ENCODE data around the gene TVP23B.
"Not testable (repeated sequence)": the region's sequence is repeated elsewhere in the genome, so short reads cannot be mapped to it uniquely, and the experiment has no call there.

Gene TVP23B

DNA sequence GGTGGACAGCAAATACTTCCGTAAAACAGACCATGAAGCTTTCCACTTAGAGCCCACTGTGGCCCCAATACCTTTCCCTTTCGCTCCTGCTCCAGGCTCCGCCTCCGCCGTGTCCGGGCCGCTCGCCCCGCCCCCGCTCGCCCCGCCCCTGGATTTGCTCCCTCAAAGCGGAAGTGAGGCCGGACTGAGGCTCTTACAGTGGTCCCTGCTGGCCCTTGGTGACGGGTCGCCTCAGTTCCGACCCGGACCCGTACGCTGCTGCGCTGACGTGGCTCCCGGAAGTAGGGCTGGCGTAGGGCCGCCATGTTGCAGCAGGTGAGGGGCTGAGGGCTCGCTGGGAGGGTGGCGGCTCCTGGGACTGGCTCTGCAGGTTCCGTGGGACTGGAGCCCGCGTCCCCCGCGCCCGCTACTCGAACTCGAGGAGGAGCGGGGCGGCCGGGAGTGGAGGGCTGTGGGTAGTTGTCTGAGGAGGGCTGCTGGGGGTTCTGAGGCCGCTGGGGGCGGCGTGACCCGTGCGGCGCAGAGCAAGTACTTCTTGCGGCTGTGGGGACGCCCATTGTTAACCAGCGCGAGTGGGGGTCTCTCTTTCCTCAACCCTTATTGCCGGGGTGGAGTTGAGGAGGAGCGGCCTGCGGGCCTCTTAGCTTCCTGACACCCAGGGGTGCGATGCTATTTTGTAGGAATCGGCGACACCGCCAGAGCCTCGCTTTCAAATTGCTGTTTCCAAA is at the start of gene TVP23B:
TSS of gene TVP23B (plus strand) at position 193 of the 728 bp plus-strand sequence. CDS start at position 304, 111 bp downstream.
- DNase-seq (ENCODE audit: low spot score) = peak; percentile 98

DNA sequence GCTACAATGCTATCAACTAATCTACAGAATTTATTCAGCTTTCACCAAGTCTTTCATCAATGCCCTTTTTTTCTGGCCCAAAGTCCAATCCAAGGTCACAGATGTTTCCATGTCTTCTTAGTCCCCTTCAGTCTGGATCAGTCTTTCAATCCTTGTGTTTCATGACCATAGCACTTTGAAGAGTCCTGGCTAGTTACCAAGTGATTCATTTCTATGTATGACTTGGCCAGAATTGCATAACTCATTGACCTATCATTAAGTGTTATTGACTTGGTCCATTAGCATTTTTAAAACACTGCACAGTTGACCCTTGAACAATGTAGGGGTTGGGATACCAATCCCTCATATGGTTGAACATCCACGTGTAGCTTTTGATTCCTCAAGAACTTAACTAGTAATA is 48.5 kb upstream of the TVP23B start:
- not testable (repeated sequence) for DNase-seq (ENCODE audit: low spot score)

DNA sequence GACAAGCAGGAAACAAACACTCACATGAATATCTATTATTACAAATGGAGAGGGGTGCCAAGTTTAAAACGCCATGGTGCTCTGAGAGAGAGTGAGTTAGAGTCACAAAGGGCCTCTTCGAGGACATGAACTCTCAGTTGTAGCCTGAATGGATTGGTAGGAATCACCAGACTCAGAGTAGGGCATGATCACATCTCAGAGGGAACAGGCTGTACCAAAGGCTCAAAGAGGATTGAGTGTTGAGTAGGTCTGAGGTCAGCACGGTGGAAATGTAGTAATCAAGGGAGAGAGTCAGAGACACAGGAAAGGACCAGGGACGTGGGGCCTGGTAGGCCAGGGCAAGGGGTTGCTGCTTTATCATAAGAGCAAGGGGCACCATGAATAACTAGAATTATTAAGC is 47.6 kb upstream of the TVP23B start:
- not testable (repeated sequence) for DNase-seq (ENCODE audit: low spot score)

DNA sequence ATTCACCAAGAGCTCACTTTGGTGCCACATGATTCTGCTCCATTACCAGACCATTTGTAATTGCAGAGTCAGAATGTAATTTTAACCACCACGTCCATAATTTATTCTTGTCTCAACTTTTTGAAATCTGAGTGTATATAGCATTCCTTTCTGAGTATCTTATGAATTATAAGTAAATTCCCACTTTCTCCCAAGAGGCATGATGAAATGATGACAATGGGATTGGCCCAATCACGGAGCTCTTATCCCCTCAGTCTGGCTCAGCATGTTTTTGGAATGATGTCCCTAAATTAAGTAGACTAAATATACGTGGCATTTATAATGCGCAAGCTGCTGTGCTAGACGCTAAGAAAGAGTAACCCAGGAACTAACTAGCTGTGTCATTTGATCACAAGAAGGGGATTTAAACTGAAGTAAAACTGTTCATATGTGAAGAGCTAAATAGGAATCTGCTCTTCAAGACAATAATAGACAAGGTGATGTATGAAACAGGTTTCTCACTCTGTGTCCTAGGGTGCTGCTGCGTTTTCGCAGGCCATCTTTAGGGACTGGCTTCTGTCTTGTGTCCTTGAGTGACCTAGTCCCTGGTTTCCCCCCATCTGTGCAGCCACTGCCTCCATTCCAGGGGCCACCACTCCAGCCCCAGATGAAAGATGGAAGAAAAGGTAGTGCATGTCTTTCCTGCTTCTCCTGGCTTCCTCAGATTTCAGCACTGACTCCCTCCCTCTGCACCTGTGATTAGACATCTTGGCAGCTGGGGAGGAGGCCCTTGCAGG is 41.2 kb upstream of the TVP23B start:
- not testable (repeated sequence) for DNase-seq (ENCODE audit: low spot score)

DNA sequence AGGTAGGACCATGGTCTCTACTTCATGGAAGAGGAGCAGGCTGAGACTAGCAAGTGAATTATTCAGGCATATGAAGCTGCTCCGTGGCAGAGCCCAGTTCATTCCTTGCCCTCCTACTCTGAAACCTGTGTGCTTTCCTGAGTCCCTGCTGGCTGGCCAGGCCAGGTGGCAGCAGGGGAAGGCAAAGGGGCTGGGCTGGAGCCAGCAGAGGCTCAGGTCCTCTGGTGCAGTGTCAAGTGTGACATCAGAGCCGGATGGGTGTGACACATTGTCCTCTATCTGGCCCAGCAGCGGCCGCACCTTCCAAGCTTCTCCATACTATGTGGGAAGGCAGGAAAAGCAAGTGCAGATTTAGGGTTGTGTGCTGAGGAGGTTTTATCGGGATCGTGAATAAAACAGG is 39.8 kb upstream of the TVP23B start:
- not testable (repeated sequence) for DNase-seq (ENCODE audit: low spot score)

DNA sequence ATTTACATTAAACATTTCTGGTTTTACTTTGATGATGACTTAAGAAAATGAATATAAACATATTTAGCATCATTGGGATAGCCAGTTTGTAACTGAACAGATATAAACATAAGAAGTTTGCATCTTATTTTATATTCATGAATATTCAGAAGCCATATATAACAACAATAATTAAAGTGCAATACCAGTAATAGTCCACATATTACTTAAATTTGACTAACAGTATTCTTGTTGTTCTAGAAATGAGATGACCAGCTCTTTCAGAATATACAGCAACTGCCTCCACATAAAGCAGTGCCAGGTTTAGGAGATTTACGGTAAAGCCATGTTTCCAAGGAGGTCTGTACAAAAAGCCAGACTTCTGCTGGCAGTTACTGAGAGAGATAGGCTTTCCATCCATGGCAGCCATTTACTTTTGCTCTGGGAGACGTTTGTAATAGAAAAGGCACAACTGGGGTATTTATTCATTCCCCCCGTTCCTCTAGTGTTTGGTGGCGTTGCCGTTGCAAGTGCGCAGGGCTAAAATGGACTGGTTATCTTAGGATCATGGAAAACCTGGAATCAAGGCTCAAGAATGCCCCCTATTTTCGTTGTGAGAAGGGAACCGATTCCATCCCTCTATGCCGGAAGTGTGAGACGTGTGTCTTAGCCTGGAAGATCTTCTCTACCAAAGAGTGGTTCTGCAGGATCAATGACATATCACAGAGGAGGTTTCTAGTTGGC is 37.1 kb upstream of the TVP23B start, which contains the start of gene FBXW10:
TSS of gene FBXW10 (plus strand) at position 356 of the 723 bp plus-strand sequence. CDS start at position 547, 191 bp downstream.
- not testable (repeated sequence) for DNase-seq (ENCODE audit: low spot score)

DNA sequence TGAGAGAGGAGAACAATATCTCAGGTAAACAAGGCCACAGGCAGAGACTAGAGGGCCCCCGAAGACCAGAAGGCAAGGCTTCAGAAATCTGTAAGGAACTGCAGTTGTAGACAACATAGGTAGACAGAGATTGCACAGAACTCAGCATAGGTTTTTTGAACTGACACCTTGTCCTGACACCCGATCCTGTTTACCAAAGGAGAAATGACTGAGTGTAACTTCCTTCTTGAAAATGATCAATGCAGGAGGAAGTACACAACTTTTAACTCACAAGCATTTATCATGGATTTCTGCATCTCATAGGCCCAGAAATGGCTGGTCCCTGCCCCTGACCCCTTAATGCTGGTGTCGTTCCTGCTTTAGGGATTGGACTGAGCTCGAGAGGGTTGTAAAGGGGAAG is 36.3 kb upstream of the TVP23B start:
- not testable (repeated sequence) for DNase-seq (ENCODE audit: low spot score)

DNA sequence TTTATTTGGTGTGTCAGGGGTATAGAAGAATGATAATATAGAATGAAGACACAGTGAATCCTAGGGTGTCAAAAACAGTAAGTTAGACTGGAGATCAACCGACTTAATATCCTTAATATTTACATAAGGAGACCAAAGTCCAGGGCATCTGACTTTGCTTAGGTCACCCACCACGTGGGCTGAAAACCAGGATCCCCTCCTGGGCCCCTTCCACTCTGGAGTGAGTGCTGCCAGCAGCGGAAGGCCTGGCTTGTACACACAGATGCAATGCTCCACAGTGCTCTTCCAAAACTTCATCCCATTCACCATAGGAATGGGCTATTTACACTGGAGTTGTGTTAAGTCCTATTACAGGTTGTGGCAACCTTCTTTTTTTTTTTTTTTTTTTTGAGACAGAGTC is 34.4 kb upstream of the TVP23B start:
- not testable (repeated sequence) for DNase-seq (ENCODE audit: low spot score)

DNA sequence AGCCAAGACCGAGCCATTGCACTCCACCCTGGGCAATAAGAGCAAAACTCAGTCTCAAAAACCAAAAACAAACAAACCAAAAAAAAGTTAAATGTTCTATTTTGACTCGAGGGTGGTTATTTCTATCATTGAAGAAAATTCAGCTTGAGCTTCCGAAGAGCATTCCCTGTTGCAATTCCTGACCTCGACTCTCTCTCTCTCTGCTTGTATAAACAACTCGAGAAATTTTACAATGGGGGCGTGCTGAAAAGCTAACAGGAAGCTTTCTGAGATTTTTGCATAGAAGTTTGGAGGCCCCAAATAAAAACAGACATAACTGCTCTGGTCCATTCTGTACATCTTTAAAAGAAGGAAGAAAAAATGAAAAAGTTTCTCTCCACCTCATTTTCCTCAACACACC is 33.5 kb upstream of the TVP23B start:
- not testable (repeated sequence) for DNase-seq (ENCODE audit: low spot score)

DNA sequence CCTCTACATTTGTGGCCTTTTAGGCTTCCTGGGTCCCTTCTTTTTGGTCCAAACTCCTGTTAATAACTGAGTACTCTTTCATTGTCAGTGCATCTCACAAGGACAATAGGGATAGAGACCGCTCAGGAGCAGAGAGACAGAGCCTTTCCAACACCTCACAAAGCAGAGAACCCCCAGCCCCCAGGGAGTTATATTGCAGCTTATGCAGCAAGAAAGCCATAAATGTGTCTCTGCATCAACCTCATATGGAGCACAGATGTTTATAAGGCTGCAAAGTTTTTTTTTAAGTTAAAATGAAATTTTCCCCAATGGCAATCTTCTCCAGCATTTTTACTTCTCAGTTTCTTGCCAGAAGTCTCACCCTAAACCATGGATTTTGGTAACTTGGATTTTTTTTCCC is 30.7 kb upstream of the TVP23B start:
- not testable (repeated sequence) for DNase-seq (ENCODE audit: low spot score)

DNA sequence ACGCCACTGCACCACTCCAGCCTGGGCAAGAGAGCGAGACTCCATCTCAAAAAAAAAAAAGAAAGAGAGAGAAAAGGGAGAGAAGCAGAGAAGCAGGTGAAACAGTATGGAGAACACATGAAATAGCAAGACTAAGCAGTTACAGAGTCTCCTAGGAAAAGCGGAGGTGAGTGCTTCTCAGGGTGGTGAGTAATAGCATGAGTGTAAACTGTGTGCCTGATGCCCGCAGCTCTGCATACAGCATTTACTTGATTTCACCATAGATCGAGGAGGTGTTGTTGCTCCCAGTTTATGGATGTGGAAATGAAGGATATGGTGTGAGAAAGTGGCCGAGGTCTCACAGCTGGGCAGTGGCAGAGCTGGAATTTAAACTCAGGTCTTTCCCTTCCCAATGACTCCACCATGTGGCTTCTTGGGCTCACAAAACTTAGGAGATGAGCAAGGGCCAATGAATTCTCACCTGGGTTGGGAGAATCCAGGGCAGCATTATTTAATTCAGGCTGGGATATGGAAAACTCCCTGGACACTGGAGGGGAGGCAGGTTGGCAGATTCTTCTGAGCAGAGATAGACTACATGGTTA is 27.1 kb upstream of the TVP23B start:
- DNase-seq (ENCODE audit: low spot score) = not testable (repeated sequence)

DNA sequence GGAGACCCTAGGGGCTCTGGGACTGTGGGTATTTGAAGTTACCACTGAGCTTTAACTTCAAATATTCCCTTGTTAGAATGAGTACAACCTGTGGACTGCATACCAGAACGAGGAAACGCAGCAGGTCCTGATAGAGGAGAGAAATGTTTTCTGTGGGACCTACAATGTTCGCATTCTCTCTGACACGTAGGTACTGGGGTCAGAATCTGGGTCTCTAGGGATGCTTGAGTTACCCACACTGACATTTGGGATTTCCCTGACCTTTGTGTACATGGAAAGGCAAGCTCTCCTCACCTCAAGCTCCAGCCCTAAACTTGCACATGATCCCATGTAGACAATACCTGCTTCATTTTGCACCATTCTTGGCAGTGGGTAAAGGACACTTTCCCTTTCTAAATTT is 25.0 kb upstream of the TVP23B start:
- not testable (repeated sequence) for DNase-seq (ENCODE audit: low spot score)

DNA sequence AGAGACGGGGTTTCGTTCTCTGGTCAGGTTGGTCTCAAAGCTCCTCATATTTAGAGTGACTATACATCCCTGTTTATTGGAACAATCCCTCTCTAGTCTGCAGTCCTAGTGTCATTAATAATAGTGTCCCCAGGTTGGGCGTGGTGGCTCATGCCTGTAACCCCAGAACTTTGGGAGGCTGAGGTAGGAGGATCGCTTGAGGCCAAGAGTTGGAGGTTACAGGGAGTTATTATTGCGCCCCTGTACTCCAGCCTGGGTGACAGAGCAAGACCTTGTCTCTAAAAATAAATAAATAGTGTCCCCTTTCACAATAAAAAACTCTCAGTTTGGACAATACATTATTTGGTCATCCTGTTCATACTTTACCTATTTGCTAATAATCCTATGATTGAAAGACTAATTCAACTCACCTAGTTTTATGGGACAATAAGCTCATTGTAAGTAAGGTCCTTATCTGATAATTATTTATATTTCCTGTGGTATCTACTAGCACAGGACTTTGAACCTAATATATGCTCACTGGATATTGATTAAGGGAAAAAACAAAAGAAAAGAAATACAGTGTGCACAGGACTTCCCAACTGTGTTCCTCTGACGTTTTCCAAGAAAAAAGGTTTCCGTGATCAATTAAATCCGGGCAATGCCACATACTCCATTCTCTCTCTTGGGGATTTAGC is 23.5 kb upstream of the TVP23B start:
- not testable (repeated sequence) for DNase-seq (ENCODE audit: low spot score)

DNA sequence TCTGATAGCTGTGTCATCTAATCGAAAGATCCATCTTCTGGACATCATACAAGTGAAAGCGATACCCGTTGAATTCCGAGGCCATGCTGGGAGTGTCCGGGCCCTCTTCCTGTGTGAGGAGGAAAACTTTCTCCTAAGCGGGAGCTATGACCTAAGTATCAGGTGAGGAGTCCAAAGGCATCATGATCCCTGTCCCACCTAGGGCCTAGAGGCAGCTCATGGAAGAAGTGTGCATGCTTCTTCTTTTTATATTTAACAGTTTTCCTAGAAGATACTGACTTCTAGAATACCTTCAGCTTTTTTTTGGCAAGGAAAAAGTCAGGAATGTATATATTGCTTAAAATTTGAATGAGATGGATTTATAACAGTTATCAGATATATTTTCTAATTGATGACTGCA is 22.6 kb upstream of the TVP23B start:
- not testable (repeated sequence) for DNase-seq (ENCODE audit: low spot score)

DNA sequence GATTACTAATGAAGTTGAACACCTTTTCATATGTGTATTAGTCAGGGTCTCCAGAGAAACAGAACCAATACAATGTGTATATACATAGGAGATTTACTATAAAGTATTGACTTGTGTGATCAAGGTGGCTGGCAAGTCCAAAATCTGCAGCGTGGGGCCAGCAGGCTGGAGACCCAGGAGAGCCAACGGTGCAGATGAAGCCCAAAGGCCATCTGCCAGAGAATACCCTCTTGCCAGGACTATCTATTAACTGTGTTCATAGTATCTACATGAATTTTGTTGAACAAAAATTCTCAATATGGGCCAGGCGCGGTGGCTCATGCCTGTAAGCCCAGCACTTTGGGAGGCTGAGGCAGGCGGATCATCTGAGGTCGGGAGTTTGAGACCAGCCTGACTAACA is 20.8 kb upstream of the TVP23B start:
- not testable (repeated sequence) for DNase-seq (ENCODE audit: low spot score)

DNA sequence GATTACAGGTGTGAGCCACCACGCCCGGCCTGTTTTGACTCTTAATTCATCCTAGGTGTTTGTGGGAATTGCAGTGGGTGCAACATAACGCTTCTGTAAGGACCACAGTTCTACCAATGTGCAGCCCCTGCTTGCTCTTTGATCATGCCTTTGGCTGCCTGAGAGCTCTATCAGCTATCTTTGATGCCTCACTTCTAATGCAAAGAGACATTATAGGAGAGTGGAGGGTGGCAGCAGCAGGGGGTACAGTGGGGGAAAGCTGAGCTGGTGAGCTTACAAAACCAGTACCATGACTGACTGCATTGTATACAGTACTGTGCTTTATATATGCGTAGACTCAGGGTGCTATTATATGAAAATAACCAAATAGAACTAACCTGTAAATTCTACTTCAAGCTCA is 10.4 kb upstream of the TVP23B start:
- DNase-seq (ENCODE audit: low spot score) = not testable (repeated sequence)

DNA sequence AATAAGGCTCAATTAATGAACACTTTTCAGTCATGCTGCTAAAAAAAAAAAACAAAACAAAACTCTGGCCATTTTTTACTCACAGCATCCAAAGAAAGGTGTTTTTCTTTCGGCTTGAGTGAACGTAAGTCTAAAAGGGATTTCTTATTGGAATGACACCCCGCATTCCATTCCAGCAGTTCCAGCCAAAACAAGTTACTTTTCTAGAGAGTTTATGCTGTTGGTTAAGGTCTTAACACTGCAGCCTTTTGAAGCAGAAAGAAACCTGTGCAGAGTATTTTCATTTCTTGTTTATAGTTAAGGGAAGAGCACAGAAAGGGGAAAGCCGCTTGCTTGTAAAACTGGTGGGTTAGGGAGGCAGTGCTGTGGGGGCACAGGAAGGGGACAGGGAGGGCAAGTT is 9.9 kb upstream of the TVP23B start:
- DNase-seq (ENCODE audit: low spot score) = not testable (repeated sequence)

DNA sequence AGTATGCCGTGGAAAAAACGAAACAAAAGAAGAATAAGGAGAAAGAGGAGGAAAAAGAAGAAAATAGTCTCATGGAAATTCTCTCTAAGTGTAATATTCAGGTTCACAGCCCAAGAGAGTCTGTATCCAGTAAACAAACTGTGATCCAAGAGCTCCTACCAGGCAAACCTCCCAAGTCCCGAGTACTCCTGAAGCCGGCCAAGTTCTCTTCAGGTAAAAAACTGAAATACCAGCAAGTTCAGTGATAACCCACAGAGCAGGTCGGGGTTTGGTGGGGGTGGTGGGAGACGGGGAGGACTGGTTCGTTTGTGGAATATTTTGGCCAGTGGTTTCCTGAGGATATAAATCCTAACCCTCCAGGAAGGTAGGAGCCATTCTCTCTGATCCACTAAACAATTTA is 8.5 kb upstream of the TVP23B start:
- no peak for DNase-seq (ENCODE audit: low spot score)

DNA sequence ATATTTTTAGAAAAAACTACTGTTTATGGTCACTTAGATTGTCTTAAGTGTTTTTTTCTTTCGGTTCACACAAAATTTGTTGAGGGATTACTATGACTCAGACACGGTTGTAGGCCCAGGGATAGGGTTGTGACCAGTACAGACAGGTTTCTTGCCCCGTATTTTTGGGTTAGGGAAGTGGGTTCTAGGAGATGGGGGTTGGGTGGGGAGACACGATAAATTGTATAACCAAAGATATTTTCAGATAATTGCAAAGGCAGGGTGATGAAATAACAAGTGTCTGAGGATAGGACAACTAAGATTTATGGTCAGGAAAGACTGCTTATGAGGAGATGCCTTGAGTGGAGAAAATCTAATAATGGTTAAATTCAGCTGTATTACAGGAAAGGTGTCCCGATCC is 822 bp downstream of the TVP23B start:
- not testable (repeated sequence) for DNase-seq (ENCODE audit: low spot score)

DNA sequence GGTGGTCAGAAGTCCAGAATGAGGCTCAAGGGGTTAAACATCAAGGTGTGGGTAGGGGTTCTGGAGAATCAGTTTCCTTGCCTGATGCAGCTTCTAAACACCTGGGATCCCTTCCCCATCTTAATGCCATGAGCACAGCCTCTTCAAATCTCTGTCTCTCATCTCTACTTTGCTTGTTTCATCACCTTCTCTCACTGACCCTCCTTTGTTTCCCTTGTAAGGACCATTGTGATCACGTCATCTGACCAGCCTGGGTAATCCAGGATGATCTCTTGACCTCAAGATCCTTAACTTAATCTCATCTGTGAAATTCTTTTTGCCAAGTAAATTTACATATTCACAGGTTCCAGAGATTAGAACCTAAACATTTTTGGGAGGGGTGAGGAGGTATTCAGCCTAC is 5.0 kb downstream of the TVP23B start:
- not testable (repeated sequence) for DNase-seq (ENCODE audit: low spot score)

DNA sequence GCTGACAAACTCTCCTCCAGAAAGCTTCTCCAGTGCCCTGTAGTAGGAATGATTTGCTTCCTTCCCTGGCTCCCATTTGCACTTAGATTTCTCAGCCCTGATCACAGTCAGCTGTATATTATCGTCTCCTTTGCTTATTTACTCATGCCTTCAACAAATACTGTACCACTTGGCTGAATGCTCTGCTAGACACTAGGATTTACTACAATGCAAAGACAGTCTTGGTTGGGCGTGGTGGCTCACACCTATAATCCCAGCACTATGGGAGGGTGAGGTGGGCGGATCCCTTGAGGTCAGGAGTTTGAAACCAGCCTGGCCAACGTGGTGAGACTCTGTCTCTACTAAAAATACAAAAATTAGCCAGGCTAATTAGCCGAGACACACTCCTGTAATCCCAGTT is 5.9 kb downstream of the TVP23B start:
- DNase-seq (ENCODE audit: low spot score) = not testable (repeated sequence)
